Peyer's patch (tissue), 4 donors: Measurements from ENCODE around the gene CAMLG. TPM values are rescaled to one million over a fixed set of nuclear protein-coding genes. Genes with fewer than 3 reads are reported as not detected.

Source experiments
- DNase-seq, 3 donors: peaks; one replicate each; pipeline ENCODE4 v3.0.0-alpha.2; 2017 to 2019
- H3K27ac ChIP-seq, 4 donors: fragments of 200-600 bp; sonication (generic); one replicate each; pipeline ENCODE4 v1.5.1; 2016 to 2019
- H3K27me3 ChIP-seq, 2 donors: fragments of 200-600 bp; sonication (generic); one replicate each; pipeline ENCODE4 v1.5.1; 2019
- H3K36me3 ChIP-seq, 3 donors: fragments of 200-600 bp; sonication (generic); one replicate each; pipeline ENCODE4 v1.5.1; 2016 to 2019
- H3K4me1 ChIP-seq, 4 donors: fragments of 200-600 bp; sonication (generic); one replicate each; pipeline ENCODE4 v1.5.1; 2016 to 2019
- H3K4me3 ChIP-seq, 4 donors: fragments of 200-600 bp; sonication (generic); 1 replicate in 3 of 4; 2 replicates in 1 of 4; pipeline ENCODE4 v1.5.1; 2016 to 2019; ENCODE audit warnings: mild to moderate bottlenecking in 1 of 4
- H3K9me3 ChIP-seq, 4 donors: fragments of 200-600 bp; sonication (generic); one replicate each; pipeline ENCODE4 v1.5.1; 2016 to 2019; ENCODE audit warnings: mild to moderate bottlenecking in 1 of 4
- POLR2A ChIP-seq, 2 donors: fragments of 450-650 bp; IDR thresholded peaks; one replicate each; pipeline ENCODE4 v1.5.1; 2017; ENCODE audit warnings: antibody characterized with exemption in 2 of 2, mild to moderate bottlenecking in 2 of 2, moderate library complexity in 2 of 2
- total RNA-seq, 4 donors: library from RNA; depleted of rRNA; stranded (reverse); fragments of >200 nt; gene quantifications; one replicate each; pipeline ENCODE4 v1.1.0, GENCODE V29; 2016
- TF ChIP-seq, protein P1 (sequence below), 6 experiments: fragments of 450-650 bp in 4 of 6; fragments of 200-600 bp in 2 of 6; sonication (generic) in 1 of 6; IDR thresholded peaks; one replicate each; pipeline ENCODE4 v1.5.1; 2017 to 2019; ENCODE audit warnings: antibody characterized with exemption in 6 of 6, mild to moderate bottlenecking in 3 of 6, moderate library complexity in 1 of 6

The CAMLG gene
- total RNA-seq, 4 donors from 2014 or later = 15.7 to 25.6 (median 20.9) TPM

DNA sequence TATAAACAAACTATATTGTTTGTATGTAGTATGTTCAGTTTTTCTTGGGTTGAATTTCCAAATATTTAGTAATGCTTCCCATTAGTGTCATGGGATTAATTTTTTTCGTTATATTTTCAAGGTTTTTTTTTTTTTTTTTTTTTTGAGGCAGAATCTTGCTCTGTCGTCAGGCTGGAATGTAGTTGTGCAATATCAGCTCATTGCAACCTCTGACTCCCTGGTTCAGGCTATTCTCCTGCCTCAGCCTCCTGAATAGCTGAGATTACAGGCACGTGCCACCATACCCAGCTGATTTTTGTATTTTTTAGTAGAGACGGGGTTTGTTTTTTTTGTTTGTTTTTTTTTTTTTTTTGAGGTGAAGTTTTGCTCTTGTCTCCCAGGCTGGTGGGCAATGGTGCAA, 30.9 kb downstream of the CAMLG start:
- no peak overlapping the region for H3K27ac ChIP-seq

DNA sequence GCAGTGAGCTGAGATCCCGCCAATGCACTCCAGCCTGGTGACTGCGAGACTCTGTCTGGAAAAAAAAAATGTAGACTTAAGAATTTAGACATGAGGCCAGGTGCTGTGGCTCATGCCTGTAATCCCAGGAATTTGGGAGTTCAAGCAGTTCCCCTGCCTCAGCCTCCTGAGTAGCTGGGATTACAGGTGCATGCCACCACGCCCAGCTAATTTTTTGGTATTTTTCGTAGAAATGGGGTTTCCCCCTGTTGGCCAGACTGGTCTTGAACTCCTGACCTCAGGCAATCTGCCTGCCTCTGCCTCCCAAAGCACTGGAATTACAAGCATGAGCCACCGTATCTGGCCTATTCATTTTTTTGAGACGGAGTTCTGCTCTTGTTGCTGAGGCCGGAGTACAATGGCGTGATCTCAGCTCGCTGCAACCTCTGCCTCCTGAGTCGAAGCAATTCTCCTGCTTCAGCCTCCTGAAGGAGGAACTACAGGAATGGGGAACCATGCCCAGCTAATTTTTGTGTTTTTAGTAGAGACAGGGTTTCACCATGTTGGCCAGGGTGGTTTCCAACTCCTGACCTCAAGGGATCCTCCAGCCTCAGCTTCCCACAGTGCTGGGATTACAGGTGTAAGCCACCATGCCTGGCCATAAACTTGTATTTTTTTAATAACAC, 34.2 kb downstream of the CAMLG start:
- no peaks in the 10 kb centered on the region for H3K9me3 ChIP-seq
- peaks cover 0 to 92% (median 4%) of the 10 kb centered on the region in 3 donors for H3K36me3 ChIP-seq
- DNase-seq = no peak
- H3K27ac ChIP-seq = no peak overlapping the region
- H3K4me1 ChIP-seq = no peaks in the 10 kb centered on the region
- H3K27me3 ChIP-seq = no peaks in the 10 kb centered on the region
- TF ChIP-seq, protein P1, sequence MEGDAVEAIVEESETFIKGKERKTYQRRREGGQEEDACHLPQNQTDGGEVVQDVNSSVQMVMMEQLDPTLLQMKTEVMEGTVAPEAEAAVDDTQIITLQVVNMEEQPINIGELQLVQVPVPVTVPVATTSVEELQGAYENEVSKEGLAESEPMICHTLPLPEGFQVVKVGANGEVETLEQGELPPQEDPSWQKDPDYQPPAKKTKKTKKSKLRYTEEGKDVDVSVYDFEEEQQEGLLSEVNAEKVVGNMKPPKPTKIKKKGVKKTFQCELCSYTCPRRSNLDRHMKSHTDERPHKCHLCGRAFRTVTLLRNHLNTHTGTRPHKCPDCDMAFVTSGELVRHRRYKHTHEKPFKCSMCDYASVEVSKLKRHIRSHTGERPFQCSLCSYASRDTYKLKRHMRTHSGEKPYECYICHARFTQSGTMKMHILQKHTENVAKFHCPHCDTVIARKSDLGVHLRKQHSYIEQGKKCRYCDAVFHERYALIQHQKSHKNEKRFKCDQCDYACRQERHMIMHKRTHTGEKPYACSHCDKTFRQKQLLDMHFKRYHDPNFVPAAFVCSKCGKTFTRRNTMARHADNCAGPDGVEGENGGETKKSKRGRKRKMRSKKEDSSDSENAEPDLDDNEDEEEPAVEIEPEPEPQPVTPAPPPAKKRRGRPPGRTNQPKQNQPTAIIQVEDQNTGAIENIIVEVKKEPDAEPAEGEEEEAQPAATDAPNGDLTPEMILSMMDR (IDR thresholded peaks at IDR 0.05) = no peak
- no peak for TF ChIP-seq POLR2A (IDR thresholded peaks at IDR 0.05)
- H3K4me3 ChIP-seq = no peak overlapping the region

More for the DNA sequence above, 30.9 kb downstream of the CAMLG start:
- no peak for TF ChIP-seq POLR2A (IDR thresholded peaks at IDR 0.05)
- TF ChIP-seq, protein P1 (IDR thresholded peaks at IDR 0.05) = no peak
- Histone ChIP-seq H3K4me3 (no peak overlapping the region), H3K27me3 (no peaks in the 10 kb centered on the region), H3K36me3 (peaks cover 0 to 96% (median 4%) of the 10 kb centered on the region in 3 donors), H3K9me3 (no peaks in the 10 kb centered on the region), H3K4me1 (no peaks in the 10 kb centered on the region)
- DNase-seq = no peak

DNA sequence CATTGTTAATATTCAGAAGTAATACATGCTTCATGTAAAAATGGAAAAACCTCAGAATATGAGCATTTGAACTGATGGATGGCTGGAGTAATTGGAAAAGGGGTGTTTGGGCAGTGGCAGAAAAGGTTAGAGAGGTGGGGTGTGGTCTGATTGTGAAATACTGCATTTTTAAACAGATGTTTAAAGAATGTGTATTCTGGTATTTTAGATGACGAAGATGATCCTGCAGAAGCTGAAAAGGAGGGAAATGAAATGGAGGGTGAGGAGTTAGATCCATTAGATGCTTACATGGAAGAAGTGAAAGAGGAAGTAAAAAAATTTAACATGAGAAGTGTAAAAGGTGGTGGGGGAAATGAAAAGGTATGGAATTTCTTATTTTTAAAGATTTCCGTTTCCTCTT, 39.0 kb downstream of the CAMLG start:
- H3K36me3 ChIP-seq = peaks cover 0 to 93% (median 4%) of the 10 kb centered on the region in 3 donors
- H3K4me1 ChIP-seq = no peaks in the 10 kb centered on the region
- H3K27ac ChIP-seq = no peak overlapping the region
- no peaks in the 10 kb centered on the region for H3K9me3 ChIP-seq
- no peak for DNase-seq
- no peak overlapping the region for H3K4me3 ChIP-seq
- no peaks in the 10 kb centered on the region for H3K27me3 ChIP-seq
- TF ChIP-seq, protein P1 (IDR thresholded peaks at IDR 0.05) = no peak
- TF ChIP-seq POLR2A (IDR thresholded peaks at IDR 0.05) = no peak

DNA sequence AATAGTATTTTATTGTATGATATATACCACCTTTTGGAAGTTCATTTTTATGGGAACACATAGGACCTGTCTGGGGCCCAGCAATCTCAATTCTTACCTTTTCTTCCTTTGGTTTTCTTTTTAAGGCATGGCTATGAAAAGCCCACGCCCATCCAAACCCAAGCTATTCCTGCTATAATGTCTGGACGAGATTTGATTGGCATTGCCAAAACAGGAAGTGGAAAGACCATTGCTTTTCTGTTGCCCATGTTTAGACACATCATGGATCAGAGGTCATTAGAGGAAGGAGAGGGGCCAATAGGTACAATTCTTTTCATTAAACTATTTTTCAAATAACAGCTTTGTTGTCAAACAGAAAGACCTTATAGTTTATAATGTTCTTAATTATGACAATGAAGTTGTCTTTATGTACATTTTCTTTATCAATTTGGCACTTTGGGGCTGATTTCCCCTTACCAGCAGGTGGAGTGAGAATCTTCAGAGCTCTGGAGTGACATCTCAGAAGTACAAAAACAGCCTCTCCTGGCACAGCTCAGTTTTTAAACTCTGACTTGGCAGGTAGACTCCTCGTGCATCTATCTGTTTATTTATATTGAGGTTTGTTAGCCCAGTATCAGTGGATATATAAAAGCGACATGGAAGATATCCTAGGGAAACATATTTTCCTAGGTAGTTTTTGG, 46.0 kb downstream of the CAMLG start:
- Histone ChIP-seq H3K4me3 (no peak overlapping the region), H3K9me3 (no peaks in the 10 kb centered on the region), H3K27me3 (no peaks in the 10 kb centered on the region), H3K27ac (no peak overlapping the region), H3K4me1 (no peaks in the 10 kb centered on the region), H3K36me3 (peaks cover 0 to 93% (median 0%) of the 10 kb centered on the region in 3 donors)
- TF ChIP-seq, protein P1 (IDR thresholded peaks at IDR 0.05) = peak in 4 of 6 experiments; percentile 10 to 25 (median 13)
- TF ChIP-seq POLR2A (IDR thresholded peaks at IDR 0.05) = no peak
- DNase-seq = no peak

DNA sequence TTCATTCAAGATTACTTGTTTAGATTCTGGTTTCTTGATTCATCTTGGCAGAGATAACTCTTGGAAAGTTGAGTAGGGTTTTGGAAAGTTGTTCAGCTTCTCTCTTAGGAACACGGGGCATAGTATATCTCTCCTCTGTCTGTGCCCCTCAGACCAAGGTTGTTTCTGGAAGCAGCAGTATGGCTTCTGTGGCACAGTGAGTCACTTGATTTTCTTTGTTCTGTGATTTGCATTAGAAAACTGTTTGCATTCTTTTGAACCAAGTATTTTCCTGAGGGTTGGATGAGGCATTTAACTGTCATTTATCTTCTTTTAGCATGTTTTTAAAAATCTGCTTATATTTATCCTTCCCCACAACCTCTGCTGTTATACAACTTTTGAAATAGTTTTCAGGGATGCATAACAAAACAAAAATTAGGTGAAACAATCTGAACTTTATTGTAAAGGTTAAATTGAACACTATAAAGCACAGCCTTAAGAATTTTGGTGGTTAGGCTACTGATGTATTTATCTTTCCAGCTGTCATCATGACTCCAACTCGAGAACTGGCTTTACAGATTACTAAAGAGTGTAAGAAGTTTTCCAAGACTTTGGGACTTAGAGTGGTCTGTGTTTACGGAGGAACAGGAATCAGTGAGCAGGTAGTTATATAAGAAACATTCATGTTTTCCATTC, 46.7 kb downstream of the CAMLG start:
- no peak for TF ChIP-seq POLR2A (IDR thresholded peaks at IDR 0.05)
- TF ChIP-seq, protein P1 (IDR thresholded peaks at IDR 0.05) = no peak
- no peak overlapping the region for H3K27ac ChIP-seq
- no peaks in the 10 kb centered on the region for H3K27me3 ChIP-seq
- no peaks in the 10 kb centered on the region for H3K4me1 ChIP-seq
- DNase-seq = no peak
- no peak overlapping the region for H3K4me3 ChIP-seq
- peaks cover 0 to 93% (median 0%) of the 10 kb centered on the region in 3 donors for H3K36me3 ChIP-seq
- H3K9me3 ChIP-seq = no peaks in the 10 kb centered on the region
